HuH-7.5 (cell line): ENCODE measurements around the gene DOCK4.

Source experiments
- DNase-seq: peaks from one replicate; pipeline ENCODE4 v3.0.0; 2011; ENCODE audit warnings: low spot score

DOCK4 gene

GRCh38 chr7:111730057-111730456 is 476.1 kb downstream of the DOCK4 start:
- no peak for DNase-seq

DNA sequence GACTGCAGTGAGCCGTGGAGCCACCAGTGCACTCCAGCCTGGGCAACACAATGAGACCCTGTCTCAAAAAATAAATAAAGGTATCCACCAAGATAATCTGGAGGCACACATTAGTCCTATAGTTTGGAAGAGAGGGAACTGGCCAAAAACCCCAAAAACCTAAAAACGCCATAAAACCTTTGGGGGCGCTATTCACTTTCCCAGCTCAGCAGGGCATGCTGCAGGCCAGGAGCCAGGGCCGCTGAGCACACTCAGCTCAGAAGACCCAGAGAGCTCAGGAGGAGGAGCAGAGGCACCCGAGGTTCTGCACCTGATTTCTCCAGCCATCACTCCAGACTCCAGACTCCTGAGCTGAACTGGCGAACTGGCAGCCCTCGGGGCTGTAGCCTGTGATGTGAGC is 476.7 kb downstream of the DOCK4 start:
- DNase-seq = no peak

DNA sequence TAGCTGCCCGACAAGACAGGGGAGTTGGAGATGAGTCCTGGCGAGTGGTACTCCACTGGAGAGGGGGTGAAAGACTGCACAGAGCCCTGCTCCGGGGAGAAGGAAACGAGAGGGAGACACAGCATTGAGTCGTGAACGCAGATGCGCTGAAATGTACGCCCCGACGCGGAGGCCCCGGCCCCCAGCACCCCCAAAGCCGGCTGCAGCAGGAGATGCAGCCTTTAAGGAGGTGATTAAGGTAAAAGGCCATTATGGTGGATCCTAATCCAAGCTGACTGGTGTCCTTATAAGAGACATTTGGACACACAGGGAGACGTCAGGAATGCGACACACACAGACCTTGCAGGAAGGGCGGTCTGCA is 477.6 kb downstream of the DOCK4 start:
- no peak for DNase-seq

GRCh38 chr7:111727905-111728634 is 478.1 kb downstream of the DOCK4 start:
- no peak for DNase-seq

DNA sequence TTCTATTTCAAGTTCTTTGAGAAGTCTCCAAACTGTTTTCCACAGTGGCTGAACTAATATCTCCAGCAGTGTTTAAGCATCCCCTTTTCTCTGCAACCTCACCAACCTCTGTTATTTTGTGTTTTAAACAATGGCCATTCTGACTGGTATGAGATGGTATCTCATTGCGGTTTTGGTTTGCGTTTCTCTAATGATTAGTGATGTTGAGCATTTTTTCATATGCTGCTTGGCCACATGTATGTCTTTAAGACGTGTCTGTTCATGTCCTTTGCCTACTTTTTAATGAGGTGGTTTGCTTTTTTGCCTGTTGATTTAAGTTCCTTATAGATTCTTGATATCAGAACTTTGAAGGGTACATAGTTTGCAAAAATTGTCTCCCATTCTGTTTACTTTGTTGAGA is 487.3 kb downstream of the DOCK4 start:
- DNase-seq = no peak

GRCh38 chr7:111711426-111712065 is 494.7 kb downstream of the DOCK4 start:
- DNase-seq = no peak

DNA sequence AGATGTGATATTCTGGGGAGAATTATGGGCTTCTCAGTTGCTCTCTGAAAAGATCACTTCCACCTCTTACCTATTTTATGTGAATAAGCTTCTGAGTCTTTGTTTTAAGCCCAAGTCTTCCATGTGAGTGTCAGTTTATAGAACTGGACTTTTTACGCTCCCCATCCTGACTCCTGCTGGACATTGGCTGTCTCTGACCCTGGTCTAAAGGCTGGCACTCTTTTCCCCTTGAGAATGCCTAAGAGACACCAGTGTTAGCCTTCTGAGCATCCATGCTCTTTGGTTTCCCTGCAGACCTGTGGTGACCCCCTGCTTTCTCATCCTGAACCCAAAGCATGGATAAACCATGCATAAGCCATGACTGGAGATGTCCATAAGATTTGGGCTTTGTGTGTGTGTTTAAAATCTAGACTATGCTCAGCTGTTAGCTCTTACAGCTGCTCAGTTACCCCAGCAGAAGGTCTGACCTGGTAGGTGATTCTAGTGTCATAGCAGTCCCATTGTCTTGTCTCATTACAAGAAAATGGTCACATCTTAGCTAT is 495.3 kb downstream of the DOCK4 start:
- no peak for DNase-seq

DNA sequence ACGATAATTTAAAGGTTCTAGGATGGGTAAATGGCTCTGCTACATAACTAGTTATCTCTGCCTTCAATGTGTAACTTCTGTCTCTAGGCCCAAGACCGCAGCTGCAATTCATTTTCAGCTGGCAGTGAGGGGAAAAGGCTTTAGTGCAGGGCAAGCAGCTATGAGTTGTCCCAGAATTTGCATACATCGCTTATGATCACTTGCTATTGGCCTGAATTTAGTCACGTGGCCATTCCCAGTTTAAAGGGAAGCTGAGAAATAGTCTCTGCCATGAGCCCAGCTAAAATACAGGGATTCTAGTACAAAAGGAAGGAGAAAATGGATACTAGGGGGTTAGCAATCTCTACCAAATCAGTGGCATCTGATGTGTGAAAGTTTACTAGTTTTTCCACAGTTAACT is 498.1 kb downstream of the DOCK4 start:
- DNase-seq = no peak

DNA sequence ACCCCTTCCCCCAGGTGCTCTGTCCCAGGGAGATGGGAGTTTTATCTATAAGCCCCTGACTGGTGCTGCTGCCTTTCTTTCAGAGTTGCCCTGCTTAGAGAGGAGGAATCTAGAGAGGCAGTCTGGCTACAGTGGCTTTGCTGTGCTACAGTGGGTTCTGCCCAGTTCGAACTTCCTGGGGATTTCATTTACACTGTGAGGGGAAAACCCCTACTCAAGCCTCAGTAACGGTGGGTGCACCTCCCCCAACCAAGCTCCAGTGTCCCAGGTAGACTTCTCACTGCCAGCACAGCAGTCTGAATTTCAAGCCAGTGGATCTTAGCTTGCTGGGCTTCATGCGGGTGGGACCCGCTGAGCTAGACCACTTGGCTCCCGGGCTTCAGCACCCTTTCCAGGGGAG is 500.4 kb downstream of the DOCK4 start:
- DNase-seq = no peak

DNA sequence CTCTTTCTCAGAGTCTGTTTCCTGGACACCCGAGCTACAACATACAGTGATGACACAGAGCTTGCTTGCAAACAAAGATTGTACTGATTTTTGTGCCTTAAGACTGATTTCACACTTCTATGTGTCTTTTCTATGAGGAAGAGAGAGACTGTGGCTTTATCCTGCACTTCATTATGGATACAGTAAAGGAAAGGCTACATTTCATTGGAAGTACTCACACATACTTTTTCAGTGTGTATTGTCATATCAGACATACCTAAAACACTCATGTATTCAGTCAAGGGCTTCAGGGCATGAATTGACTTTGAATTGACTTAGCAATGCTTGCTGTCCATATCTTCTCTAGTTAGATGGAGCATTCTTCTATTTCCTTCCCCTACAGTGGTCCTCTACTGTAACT is 508.4 kb downstream of the DOCK4 start:
- DNase-seq = no peak

DNA sequence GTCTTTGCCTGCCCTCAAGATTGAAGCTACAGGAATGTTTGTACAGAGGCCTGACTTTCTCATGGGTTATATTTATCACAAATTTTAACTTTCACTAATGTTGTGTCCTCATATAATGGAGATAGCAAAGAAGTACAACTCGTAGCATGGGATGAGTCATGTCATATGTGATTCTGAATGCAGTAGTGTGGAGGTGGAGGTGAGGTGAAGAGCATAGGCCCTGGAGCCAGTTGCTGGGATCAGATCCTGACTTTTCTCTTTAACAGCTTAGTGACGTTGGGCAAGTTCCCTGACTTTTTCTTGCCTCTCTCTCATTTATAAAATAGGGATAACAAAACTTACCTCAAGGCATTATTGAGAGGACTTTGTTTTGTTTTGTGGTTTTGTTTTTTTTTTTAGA is 511.8 kb downstream of the DOCK4 start:
- DNase-seq = no peak

GRCh38 chr7:111690364-111691111 is 515.7 kb downstream of the DOCK4 start:
- no peak for DNase-seq

- DNase-seq = no peak
Measured at GRCh38 chr7:111685349-111685748, 520.9 kb downstream of the DOCK4 start.

GRCh38 chr7:111682588-111683340 is 523.4 kb downstream of the DOCK4 start:
- no peak for DNase-seq

DNA sequence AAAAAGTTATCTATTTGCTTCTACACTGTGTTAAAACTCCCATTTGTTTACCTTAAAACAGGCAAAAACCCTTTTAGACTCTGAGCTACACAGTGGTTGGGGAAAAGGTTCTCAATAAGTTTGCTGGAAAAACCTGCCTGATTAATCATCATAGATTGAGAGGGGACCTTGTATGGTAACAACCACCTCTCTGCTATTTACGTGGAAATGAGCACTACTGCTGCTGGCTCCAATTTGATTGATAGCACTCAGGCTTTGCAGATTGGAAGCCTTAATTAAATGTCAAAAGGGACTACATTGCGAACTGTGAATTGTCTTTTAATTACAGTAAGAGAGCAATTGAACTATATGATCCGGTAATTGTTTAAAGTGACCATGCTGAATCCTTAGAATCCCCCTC is 525.0 kb downstream of the DOCK4 start:
- DNase-seq = no peak

GRCh38 chr7:111678986-111679385 is 527.2 kb downstream of the DOCK4 start:
- DNase-seq = no peak

GRCh38 chr7:111678281-111678680 is 527.9 kb downstream of the DOCK4 start:
- no peak for DNase-seq

GRCh38 chr7:111677848-111678247 is 528.4 kb downstream of the DOCK4 start:
- DNase-seq = no peak

GRCh38 chr7:111676811-111677210 is 529.4 kb downstream of the DOCK4 start:
- no peak for DNase-seq
